ENCODE measurements around the gene CYP27A1.

The CYP27A1 gene

GRCh38 chr2:218743068-218743467, 38.9 kb upstream of the CYP27A1 start:
- CTCF ChIA-PET: no interaction called here
- no peak for DNase-seq (ENCODE audit: extremely low spot score)
- TF ChIP-seq FOXA1 (IDR thresholded peaks at IDR 0.05): no peak
- no peak for TF ChIP-seq LEF1 (IDR thresholded peaks at IDR 0.05; ENCODE audit: borderline replicate concordance)
- POLR2A ChIA-PET: no interaction called here

GRCh38 chr2:218744615-218745014, 37.3 kb upstream of the CYP27A1 start:
- ChIA-PET POLR2A (no interaction called here), CTCF (no interaction called here)
- TF ChIP-seq L3MBTL2 (conservative IDR thresholded peaks at IDR 0.05) (no peak), FOXM1 (IDR thresholded peaks at IDR 0.05; ENCODE audit: borderline replicate concordance) (no peak), HDGF (IDR thresholded peaks at IDR 0.05; ENCODE audit: borderline replicate concordance) (no peak), ZNF384 (IDR thresholded peaks at IDR 0.05) (no peak), SP1 (IDR thresholded peaks at IDR 0.05) (no peak), BHLHE40 (IDR thresholded peaks at IDR 0.05; ENCODE audit: borderline replicate concordance) (no peak), PKNOX1 (IDR thresholded peaks at IDR 0.05) (no peak)
- DNase-seq (ENCODE audit: extremely low spot score): no peak

GRCh38 chr2:218745160-218745558, 36.8 kb upstream of the CYP27A1 start:
- ChIA-PET CTCF (no interaction called here), POLR2A (no interaction called here)
- no peak for TF ChIP-seq HDGF (IDR thresholded peaks at IDR 0.05; ENCODE audit: borderline replicate concordance)
- TF ChIP-seq ELF4 (IDR thresholded peaks at IDR 0.05): no peak
- no peak for TF ChIP-seq SP1 (IDR thresholded peaks at IDR 0.05)
- no peak for TF ChIP-seq SUZ12 (IDR thresholded peaks at IDR 0.05)
- TF ChIP-seq CTBP1 (IDR thresholded peaks at IDR 0.05; ENCODE audit: borderline replicate concordance): no peak
- TF ChIP-seq ARNT (IDR thresholded peaks at IDR 0.05): no peak
- no peak for TF ChIP-seq BHLHE40 (IDR thresholded peaks at IDR 0.05; ENCODE audit: borderline replicate concordance)
- DNase-seq (ENCODE audit: extremely low spot score): no peak

GRCh38 chr2:218745559-218746469, 36.1 kb upstream of the CYP27A1 start:
- POLR2A ChIA-PET: no interaction called here
- CTCF ChIA-PET: no interaction called here
- no peak for DNase-seq (ENCODE audit: extremely low spot score)
- TF ChIP-seq SP1 (IDR thresholded peaks at IDR 0.05) (no peak), ZNF384 (IDR thresholded peaks at IDR 0.05) (no peak), TARDBP (IDR thresholded peaks at IDR 0.05) (no peak), HDGF (IDR thresholded peaks at IDR 0.05; ENCODE audit: borderline replicate concordance) (no peak), CTBP1 (IDR thresholded peaks at IDR 0.05; ENCODE audit: borderline replicate concordance) (no peak), SUZ12 (IDR thresholded peaks at IDR 0.05) (no peak), PKNOX1 (IDR thresholded peaks at IDR 0.05) (no peak), FOXK2 (IDR thresholded peaks at IDR 0.05) (no peak), NFRKB (IDR thresholded peaks at IDR 0.05) (no peak), BHLHE40 (IDR thresholded peaks at IDR 0.05; ENCODE audit: borderline replicate concordance) (no peak), L3MBTL2 (conservative IDR thresholded peaks at IDR 0.05) (no peak), ARNT (IDR thresholded peaks at IDR 0.05) (no peak)

GRCh38 chr2:218746470-218746795, 35.5 kb upstream of the CYP27A1 start:
- CTCF ChIA-PET: no interaction called here
- DNase-seq (ENCODE audit: extremely low spot score): no peak

GRCh38 chr2:218746960-218747359, 35.0 kb upstream of the CYP27A1 start:
- POLR2A ChIA-PET: interaction anchor here (0.6 kb wide), 1 partner anchor 15 kb away, joined by 3 read pairs; no protein-coding TSS in a partner anchor

More at GRCh38 chr2:218746470-218746795, 35.5 kb upstream of the CYP27A1 start:
- POLR2A ChIA-PET: interaction anchor here (0.6 kb wide), 1 partner anchor 15 kb away, joined by 3 read pairs; no protein-coding TSS in a partner anchor
- TF ChIP-seq ARNT (IDR thresholded peaks at IDR 0.05) (no peak), LEF1 (IDR thresholded peaks at IDR 0.05; ENCODE audit: borderline replicate concordance) (no peak), FOXM1 (IDR thresholded peaks at IDR 0.05; ENCODE audit: borderline replicate concordance) (no peak), L3MBTL2 (conservative IDR thresholded peaks at IDR 0.05) (no peak), NFRKB (IDR thresholded peaks at IDR 0.05) (no peak), ELF4 (IDR thresholded peaks at IDR 0.05) (no peak), BHLHE40 (IDR thresholded peaks at IDR 0.05; ENCODE audit: borderline replicate concordance) (no peak), PKNOX1 (IDR thresholded peaks at IDR 0.05) (no peak), SP1 (IDR thresholded peaks at IDR 0.05) (no peak), FOXA1 (IDR thresholded peaks at IDR 0.05) (no peak), ZNF384 (IDR thresholded peaks at IDR 0.05) (no peak), TARDBP (IDR thresholded peaks at IDR 0.05) (no peak), CTBP1 (IDR thresholded peaks at IDR 0.05; ENCODE audit: borderline replicate concordance) (no peak), HDGF (IDR thresholded peaks at IDR 0.05; ENCODE audit: borderline replicate concordance) (no peak), SUZ12 (IDR thresholded peaks at IDR 0.05) (no peak), FOXK2 (IDR thresholded peaks at IDR 0.05) (no peak)

More at GRCh38 chr2:218746960-218747359, 35.0 kb upstream of the CYP27A1 start:
- TF ChIP-seq HDGF (IDR thresholded peaks at IDR 0.05; ENCODE audit: borderline replicate concordance) (no peak), FOXK2 (IDR thresholded peaks at IDR 0.05) (no peak), SP1 (IDR thresholded peaks at IDR 0.05) (no peak), FOXM1 (IDR thresholded peaks at IDR 0.05; ENCODE audit: borderline replicate concordance) (no peak), SUZ12 (IDR thresholded peaks at IDR 0.05) (no peak), ELF4 (IDR thresholded peaks at IDR 0.05) (no peak)
- no peak for DNase-seq (ENCODE audit: extremely low spot score)
- CTCF ChIA-PET: no interaction called here

Measured in HEK293T (cell line).